Measurements from ENCODE around the gene GCNT3. TPM values are rescaled to one million over a fixed set of nuclear protein-coding genes. Genes with fewer than 3 reads are reported as not detected.

GCNT3 gene
- total and polyA plus RNA-seq, 11 donors: 0.15 to 0.16 TPM; not detected in 9

DNA sequence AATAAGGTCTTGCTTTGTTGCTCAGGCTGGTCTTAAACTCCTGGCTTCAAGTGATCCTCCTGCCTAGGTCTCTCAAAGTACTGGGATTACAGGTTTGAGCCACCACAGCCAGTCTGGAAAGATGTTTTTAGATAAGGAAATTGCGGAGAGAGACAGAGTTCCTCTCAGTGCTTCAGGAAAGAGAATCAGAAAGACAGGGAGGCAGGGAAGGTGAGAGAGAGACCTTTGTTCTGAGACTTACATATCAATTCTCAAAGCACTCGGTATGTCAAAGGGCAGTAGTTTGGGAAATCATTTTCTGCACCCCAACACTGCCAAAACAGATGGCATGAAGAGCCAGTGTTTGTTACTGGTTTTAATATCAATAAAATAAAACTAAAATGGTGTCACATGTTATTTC, 13.1 kb upstream of the GCNT3 start:
- ATAC-seq (no peak), DNase-seq (no peak)
- no peaks in the 10 kb centered on the region for H3K36me3 ChIP-seq
- TF ChIP-seq POLR2A (IDR thresholded peaks at IDR 0.05): no peak
- intact Hi-C loops (cut with DNase I): no loop called here
- no peaks in the 10 kb centered on the region for H3K27me3 ChIP-seq
- H3K9me3 ChIP-seq: peaks cover 0 to 20% (median 0%) of the 10 kb centered on the region in 12 donors
- peaks cover 0 to 8% (median 0%) of the 10 kb centered on the region in 12 donors for H3K4me1 ChIP-seq
- 77 to 90% (median 84%) methylated on average over 2 of the region's 2 CpGs for WGBS, 4 donors
- no peak overlapping the region for H3K4me3 ChIP-seq
- H3K27ac ChIP-seq: no peak overlapping the region

DNA sequence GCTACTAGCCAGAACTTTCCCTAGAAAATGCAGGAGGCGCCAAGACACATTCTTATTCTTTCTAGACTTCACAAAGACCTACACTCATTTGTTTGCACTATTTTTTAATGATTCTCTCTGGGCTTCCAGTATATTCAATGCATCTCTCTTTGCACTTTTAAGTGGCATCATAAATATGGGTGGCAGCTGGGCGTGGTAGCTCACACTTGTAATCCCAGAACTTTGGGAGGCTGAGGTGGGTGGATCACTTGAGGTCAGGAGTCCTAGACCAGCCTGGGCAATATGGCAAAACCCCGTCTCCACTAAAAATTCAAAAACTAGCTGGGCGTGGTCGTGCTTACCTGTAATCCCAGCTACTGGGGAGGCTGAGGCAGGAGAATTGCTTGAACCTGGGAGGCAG, 5.6 kb upstream of the GCNT3 start:
- Histone ChIP-seq H3K27ac (no peak overlapping the region), H3K27me3 (peaks cover 0 to 19% (median 0%) of the 10 kb centered on the region in 9 donors), H3K4me1 (no peaks in the 10 kb centered on the region), H3K36me3 (no peaks in the 10 kb centered on the region), H3K9me3 (peaks cover 0 to 25% (median 0%) of the 10 kb centered on the region in 12 donors), H3K4me3 (no peak overlapping the region)
- TF ChIP-seq, protein P1, sequence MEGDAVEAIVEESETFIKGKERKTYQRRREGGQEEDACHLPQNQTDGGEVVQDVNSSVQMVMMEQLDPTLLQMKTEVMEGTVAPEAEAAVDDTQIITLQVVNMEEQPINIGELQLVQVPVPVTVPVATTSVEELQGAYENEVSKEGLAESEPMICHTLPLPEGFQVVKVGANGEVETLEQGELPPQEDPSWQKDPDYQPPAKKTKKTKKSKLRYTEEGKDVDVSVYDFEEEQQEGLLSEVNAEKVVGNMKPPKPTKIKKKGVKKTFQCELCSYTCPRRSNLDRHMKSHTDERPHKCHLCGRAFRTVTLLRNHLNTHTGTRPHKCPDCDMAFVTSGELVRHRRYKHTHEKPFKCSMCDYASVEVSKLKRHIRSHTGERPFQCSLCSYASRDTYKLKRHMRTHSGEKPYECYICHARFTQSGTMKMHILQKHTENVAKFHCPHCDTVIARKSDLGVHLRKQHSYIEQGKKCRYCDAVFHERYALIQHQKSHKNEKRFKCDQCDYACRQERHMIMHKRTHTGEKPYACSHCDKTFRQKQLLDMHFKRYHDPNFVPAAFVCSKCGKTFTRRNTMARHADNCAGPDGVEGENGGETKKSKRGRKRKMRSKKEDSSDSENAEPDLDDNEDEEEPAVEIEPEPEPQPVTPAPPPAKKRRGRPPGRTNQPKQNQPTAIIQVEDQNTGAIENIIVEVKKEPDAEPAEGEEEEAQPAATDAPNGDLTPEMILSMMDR (IDR thresholded peaks at IDR 0.05): no peak
- TF ChIP-seq POLR2A (IDR thresholded peaks at IDR 0.05): no peak
- DNase-seq (no peak), ATAC-seq (no peak)
- 51 to 93% (median 70%) methylated on average over 5 of the region's 5 CpGs for WGBS, 4 donors
- intact Hi-C loops (cut with DNase I): no loop called here

DNA sequence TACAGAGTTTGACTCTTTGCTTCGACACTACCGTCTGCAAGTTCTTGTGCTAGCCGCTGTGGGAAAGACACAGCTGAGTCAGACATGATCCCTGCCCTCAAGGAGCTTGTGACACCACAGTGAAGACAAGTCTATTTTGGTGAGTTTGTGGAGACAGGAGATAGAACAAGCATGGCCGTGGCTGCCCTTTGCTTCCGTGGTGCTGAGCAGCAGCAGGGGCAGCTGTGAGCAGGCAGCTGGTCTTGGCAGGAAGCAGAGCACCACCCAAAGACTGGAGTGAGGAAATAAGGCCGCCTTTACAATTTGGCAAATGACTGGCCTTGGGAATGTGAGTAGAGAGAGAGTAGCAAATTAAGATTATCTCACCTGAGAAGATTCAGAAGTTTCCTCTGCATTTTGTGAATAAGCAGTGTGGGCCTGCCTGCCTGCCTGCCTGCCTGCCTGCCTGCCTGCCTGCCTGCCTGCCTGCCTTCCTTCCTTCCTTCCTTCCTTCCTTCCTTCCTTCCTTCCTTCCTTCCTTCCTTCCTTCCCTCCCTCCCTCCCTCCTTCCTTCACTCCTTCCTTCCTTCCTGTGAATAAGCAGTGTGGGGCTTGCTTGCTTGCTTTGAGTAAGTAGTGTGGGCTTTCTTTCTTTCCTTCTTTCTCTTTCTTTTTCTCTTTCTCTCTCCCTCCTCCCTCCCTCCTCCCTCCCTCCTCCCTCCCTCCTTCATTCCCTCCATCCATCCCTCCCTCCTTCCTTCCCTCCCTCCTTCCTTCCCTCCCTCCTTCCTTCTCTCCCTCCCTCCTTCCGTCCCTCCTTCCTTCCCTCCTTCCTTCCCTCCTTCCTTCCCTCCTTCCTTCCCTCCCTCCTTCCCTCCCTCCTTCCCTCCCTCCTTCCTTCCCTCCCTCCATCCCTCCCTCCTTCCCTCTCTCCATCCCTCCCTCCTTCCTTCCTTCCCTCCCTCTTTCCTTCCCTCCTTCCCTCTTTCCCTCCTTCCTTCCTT, 1.6 kb upstream of the GCNT3 start:
- H3K27ac ChIP-seq: no peak overlapping the region
- no peak overlapping the region for H3K4me3 ChIP-seq
- DNase-seq (no peak), ATAC-seq (no peak)
- H3K36me3 ChIP-seq: no peaks in the 10 kb centered on the region
- no peaks in the 10 kb centered on the region for H3K4me1 ChIP-seq
- H3K27me3 ChIP-seq: peaks cover 0 to 19% (median 0%) of the 10 kb centered on the region in 9 donors
- intact Hi-C loops (cut with DNase I): no loop called here
- no peak for TF ChIP-seq POLR2A (IDR thresholded peaks at IDR 0.05)
- TF ChIP-seq, protein P1 (IDR thresholded peaks at IDR 0.05): no peak
- 79 to 80% (median 80%) methylated on average over 7 of the region's 7 CpGs for WGBS, 4 donors
- no peaks in the 10 kb centered on the region for H3K9me3 ChIP-seq

DNA sequence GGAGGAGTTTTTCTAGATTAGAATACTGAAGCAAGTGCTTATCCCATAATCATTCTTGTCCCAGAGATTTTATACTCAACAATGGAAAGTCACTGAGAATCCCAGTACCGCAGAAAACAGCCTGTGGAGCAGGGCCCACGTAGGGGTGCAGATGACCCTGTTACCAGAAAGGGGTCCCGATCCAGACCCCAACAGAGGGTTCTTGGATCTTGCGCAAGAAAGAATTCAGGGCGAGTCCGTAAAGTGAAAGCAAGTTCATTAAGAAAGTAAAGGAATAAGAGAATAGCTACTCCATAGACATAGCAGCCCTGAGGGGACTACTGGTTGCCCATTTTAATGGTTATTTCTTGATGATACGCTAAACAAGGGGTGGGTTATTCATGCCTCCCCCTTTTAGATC, 2.6 kb downstream of the GCNT3 start:
- no peaks in the 10 kb centered on the region for H3K9me3 ChIP-seq
- H3K4me3 ChIP-seq: no peak overlapping the region
- ATAC-seq (no peak), DNase-seq (no peak)
- H3K36me3 ChIP-seq: no peaks in the 10 kb centered on the region
- H3K27me3 ChIP-seq: peaks cover 0 to 19% (median 2%) of the 10 kb centered on the region in 9 donors
- H3K4me1 ChIP-seq: no peaks in the 10 kb centered on the region
- TF ChIP-seq, protein P1 (IDR thresholded peaks at IDR 0.05): no peak
- no peak for TF ChIP-seq POLR2A (IDR thresholded peaks at IDR 0.05)
- 95 to 96% (median 95%) methylated on average over 7 of the region's 7 CpGs for WGBS, 4 donors
- H3K27ac ChIP-seq: no peak overlapping the region
- intact Hi-C loops (cut with DNase I): no loop called here

Data from heart left ventricle (tissue), 16 donors.